ENCODE results near the gene GPR75. TPM values are rescaled to one million over a fixed set of nuclear protein-coding genes. Genes with fewer than 3 reads are reported as not detected.

GPR75 gene
- 3.9 and 4.2 TPM in 2 replicates for total RNA-seq (2022)
- percentile 85 among the genes with signal in this experiment for Bru-seq, nascent RNA
- BruChase-seq, experiment 1, labeled RNA remaining after a 2-hour chase: percentile 93 among the genes with signal in this experiment
- percentile 92 among the genes with signal in this experiment for BruChase-seq, experiment 2, labeled RNA remaining after a 6-hour chase
- long read RNA-seq: 0 reads

DNA sequence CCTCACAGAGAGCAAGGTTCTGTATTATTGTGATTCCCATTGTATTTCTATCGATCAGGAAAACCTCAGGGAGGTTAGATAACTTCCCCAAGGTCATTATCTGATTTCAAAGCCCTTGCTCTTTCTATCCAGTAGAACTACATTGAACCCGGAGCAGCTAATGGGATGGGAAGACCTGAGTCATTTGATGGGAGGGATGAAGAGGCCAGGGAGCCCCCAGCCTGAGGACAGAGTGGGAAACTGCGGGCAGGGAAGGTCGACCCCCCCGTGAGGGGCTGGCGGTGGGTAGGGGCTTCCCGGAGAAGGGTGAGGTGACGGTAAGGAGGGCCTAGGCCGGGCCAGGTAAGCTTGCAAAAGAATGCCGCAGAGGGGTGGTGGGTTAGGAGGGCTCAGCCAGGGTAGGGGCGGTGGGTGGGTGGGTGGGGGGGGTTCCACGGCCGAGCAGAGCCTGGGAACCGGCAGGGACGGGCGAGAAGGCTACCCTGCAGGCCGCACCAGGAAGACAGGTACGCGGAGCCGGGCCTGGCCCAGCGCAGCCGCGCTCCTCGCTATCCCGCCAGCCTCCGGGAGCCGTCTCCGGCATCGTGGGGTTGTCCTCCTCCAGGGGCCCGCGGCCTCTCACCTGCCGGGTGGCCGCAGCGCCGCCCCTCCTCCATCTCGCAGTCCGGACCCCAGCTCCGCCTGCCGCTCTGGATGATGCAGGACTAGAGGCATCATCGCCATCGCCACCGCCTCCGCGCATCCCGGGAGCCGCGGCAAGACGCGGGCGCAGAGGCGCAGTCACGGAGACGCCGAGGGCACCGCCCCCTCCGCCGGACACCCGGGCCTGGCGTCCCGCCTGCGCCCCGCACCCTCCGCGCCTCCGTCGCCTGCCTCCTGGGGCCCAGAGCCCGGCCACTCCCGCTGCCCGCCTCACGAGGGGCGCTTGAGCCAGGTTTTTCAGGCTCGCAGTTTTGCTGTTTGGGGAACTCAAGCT lies at the start of gene GPR75:
Gene GPR75 (minus strand): TSS at position 762 of the 976 bp plus-strand sequence. CDS start 5,211 bp downstream, outside the sequence.
- Mint-ChIP-seq H3K9me3 (ENCODE audit: unreplicated experiment) (no peaks in the 10 kb centered on the region), H3K27me3 (ENCODE audit: insufficient read depth, unreplicated experiment) (no peaks in the 10 kb centered on the region), H3K4me3 (ENCODE audit: unreplicated experiment) (no peak within 1 kb of the TSS), H3K4me1 (ENCODE audit: low read depth, unreplicated experiment) (no peaks in the 10 kb centered on the region), H3K36me3 (ENCODE audit: insufficient read depth, unreplicated experiment) (peaks cover 29% of the 10 kb centered on the region), H3K27ac (ENCODE audit: unreplicated experiment) (no peak within 1 kb of the TSS)
- no TSS peak for BruUV-seq (replicated peaks)
- TF ChIP-seq, protein P1, sequence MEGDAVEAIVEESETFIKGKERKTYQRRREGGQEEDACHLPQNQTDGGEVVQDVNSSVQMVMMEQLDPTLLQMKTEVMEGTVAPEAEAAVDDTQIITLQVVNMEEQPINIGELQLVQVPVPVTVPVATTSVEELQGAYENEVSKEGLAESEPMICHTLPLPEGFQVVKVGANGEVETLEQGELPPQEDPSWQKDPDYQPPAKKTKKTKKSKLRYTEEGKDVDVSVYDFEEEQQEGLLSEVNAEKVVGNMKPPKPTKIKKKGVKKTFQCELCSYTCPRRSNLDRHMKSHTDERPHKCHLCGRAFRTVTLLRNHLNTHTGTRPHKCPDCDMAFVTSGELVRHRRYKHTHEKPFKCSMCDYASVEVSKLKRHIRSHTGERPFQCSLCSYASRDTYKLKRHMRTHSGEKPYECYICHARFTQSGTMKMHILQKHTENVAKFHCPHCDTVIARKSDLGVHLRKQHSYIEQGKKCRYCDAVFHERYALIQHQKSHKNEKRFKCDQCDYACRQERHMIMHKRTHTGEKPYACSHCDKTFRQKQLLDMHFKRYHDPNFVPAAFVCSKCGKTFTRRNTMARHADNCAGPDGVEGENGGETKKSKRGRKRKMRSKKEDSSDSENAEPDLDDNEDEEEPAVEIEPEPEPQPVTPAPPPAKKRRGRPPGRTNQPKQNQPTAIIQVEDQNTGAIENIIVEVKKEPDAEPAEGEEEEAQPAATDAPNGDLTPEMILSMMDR (IDR thresholded peaks at IDR 0.05; ENCODE audit: insufficient read depth in 1 of 2, low read depth in 1 of 2, low read length in 1 of 2, severe bottlenecking in 1 of 2, unreplicated experiment in 1 of 2): no peak
- POLR2A ChIA-PET: no interaction called here
- no peak within 1 kb of the TSS for H3K4me3 ChIP-seq (ENCODE audit: low read depth, low read length)
- H3K9me3 ChIP-seq: no peaks in the 10 kb centered on the region
- intact Hi-C loops (cut with micrococcal nuclease; ENCODE audit: unreplicated experiment): no loop called here
- no peaks in the 10 kb centered on the region for H3K4me1 ChIP-seq
- CTCF ChIA-PET: no interaction called here
- no peak for DNase-seq
- peaks cover 3% of the 10 kb centered on the region for H3K36me3 ChIP-seq (ENCODE audit: control insufficient read depth, insufficient read depth, low read length)
- no peaks in the 10 kb centered on the region for H3K27me3 ChIP-seq (replicated peaks; ENCODE audit: control insufficient read depth, insufficient read depth, low read length)

DNA sequence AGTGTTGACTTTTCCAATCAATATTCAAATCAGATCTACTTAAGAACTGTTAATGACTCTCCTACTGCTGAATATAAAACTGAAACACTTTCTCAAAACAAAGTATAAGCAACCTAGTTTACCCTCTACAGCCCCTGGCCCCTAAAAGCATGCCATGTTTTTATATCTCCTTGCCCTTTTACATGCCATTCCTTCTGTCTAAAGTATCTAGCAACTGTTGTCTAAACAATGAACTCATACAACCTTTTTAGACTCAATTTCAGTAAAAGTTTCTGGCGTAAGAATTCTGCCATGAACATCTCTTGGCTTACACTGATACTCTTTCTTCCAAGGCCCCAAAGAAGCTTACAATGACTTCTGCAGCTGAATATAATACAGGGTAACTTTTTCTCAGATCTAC lies 47.8 kb upstream of the GPR75 start:
- H3K36me3 ChIP-seq (ENCODE audit: control insufficient read depth, insufficient read depth, low read length): peaks cover 3% of the 10 kb centered on the region; the same call in 1 of the 2 replicates
- DNase-seq: no peak
- no TSS peak for BruUV-seq (replicated peaks)
- H3K27me3 Mint-ChIP-seq (ENCODE audit: insufficient read depth, unreplicated experiment): no peaks in the 10 kb centered on the region
- POLR2A ChIA-PET: no interaction called here
- no peak overlapping the region for H3K4me3 Mint-ChIP-seq (ENCODE audit: unreplicated experiment)
- no peak overlapping the region for H3K27ac Mint-ChIP-seq (ENCODE audit: unreplicated experiment)
- intact Hi-C loops (cut with micrococcal nuclease; ENCODE audit: unreplicated experiment): no loop called here
- no peaks in the 10 kb centered on the region for H3K27me3 ChIP-seq (replicated peaks; ENCODE audit: control insufficient read depth, insufficient read depth, low read length)
- TF ChIP-seq, protein P1 (IDR thresholded peaks at IDR 0.05; ENCODE audit: insufficient read depth in 1 of 2, low read depth in 1 of 2, low read length in 1 of 2, severe bottlenecking in 1 of 2, unreplicated experiment in 1 of 2): no peak
- no peaks in the 10 kb centered on the region for H3K4me1 Mint-ChIP-seq (ENCODE audit: low read depth, unreplicated experiment)
- no peaks in the 10 kb centered on the region for H3K4me1 ChIP-seq
- H3K9me3 Mint-ChIP-seq (ENCODE audit: unreplicated experiment): no peaks in the 10 kb centered on the region
- no peak overlapping the region for H3K4me3 ChIP-seq (ENCODE audit: low read depth, low read length)
- H3K9me3 ChIP-seq: no peaks in the 10 kb centered on the region
- peaks cover 40% of the 10 kb centered on the region for H3K36me3 Mint-ChIP-seq (ENCODE audit: insufficient read depth, unreplicated experiment)
- CTCF ChIA-PET: no interaction called here

DNA sequence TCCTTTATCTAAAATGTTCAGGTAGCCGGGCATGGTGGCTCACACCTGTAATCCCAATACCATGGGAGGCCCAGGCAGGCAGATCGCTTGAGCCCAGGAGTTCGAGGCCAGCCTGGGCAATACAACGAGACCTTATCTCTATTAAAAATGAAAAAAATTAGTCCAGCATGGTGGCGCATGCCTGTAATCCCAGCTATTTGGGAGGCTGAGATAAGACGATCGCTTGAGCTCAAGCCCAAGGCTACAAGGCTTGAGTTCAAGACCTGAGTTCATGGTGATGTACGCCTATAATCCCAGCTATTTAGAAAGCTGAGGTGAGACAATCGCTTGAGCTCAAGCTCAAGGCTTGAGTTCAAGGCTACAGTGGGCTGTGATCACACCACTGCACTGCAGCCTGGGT lies 45.6 kb upstream of the GPR75 start:
- DNase-seq: no peak
- H3K27ac Mint-ChIP-seq (ENCODE audit: unreplicated experiment): no peak overlapping the region
- TF ChIP-seq, protein P1 (IDR thresholded peaks at IDR 0.05; ENCODE audit: insufficient read depth in 1 of 2, low read depth in 1 of 2, low read length in 1 of 2, severe bottlenecking in 1 of 2, unreplicated experiment in 1 of 2): no peak
- BruUV-seq (replicated peaks): no TSS peak
- no peaks in the 10 kb centered on the region for H3K9me3 Mint-ChIP-seq (ENCODE audit: unreplicated experiment)
- no peaks in the 10 kb centered on the region for H3K27me3 ChIP-seq (replicated peaks; ENCODE audit: control insufficient read depth, insufficient read depth, low read length)
- H3K4me3 Mint-ChIP-seq (ENCODE audit: unreplicated experiment): no peak overlapping the region
- no peaks in the 10 kb centered on the region for H3K27me3 Mint-ChIP-seq (ENCODE audit: insufficient read depth, unreplicated experiment)
- no peak overlapping the region for H3K4me3 ChIP-seq (ENCODE audit: low read depth, low read length)
- intact Hi-C loops (cut with micrococcal nuclease; ENCODE audit: unreplicated experiment): no loop called here
- H3K36me3 Mint-ChIP-seq (ENCODE audit: insufficient read depth, unreplicated experiment): peaks cover 42% of the 10 kb centered on the region
- no peaks in the 10 kb centered on the region for H3K4me1 ChIP-seq
- no peaks in the 10 kb centered on the region for H3K9me3 ChIP-seq
- no peaks in the 10 kb centered on the region for H3K4me1 Mint-ChIP-seq (ENCODE audit: low read depth, unreplicated experiment)
- peaks cover 3% of the 10 kb centered on the region; the same call in 1 of the 2 replicates for H3K36me3 ChIP-seq (ENCODE audit: control insufficient read depth, insufficient read depth, low read length)
- CTCF ChIA-PET: no interaction called here
- POLR2A ChIA-PET: interaction anchor here (0.5 kb wide), 1 partner anchor 818 kb away, joined by 3 read pairs; the partner anchor contains the start of gene EML6

Data from Caco-2 (cell line).